Esophagus muscularis mucosa (tissue), 4 donors: ENCODE data around the gene HYAL4. TPM values are rescaled to one million over a fixed set of nuclear protein-coding genes. Genes with fewer than 3 reads are reported as not detected.

ENCODE experiments used
- DNase-seq: peaks from one replicate; pipeline ENCODE4 v3.0.0-alpha.2; 2017; ENCODE audit errors: extremely low spot score
- H3K27ac ChIP-seq, 4 donors: fragments of 200-600 bp; sonication (generic); replicated peaks in 1 of 4; 1 replicate in 3 of 4; 2 replicates in 1 of 4; pipeline ENCODE4 v1.5.1; 2016 to 2019; ENCODE audit warnings: mild to moderate bottlenecking in 1 of 4
- H3K27me3 ChIP-seq, 4 donors: fragments of 200-600 bp; sonication (generic); one replicate each; pipeline versions ENCODE4 v1.5.1 to v1.6.0; 2016 to 2019
- H3K36me3 ChIP-seq, 4 donors: fragments of 200-600 bp; sonication (generic); one replicate each; pipeline ENCODE4 v1.5.1; 2016 to 2019
- H3K4me1 ChIP-seq, 4 donors: fragments of 200-600 bp; sonication (generic); one replicate each; pipeline ENCODE4 v1.5.1; 2016 to 2019
- H3K4me3 ChIP-seq, 4 donors: fragments of 200-600 bp; sonication (generic); 1 replicate in 2 of 4; 2 replicates in 2 of 4; pipeline ENCODE4 v1.5.1; 2016 to 2019; ENCODE audit warnings: mild to moderate bottlenecking in 4 of 4, moderate library complexity in 1 of 4
- H3K9me3 ChIP-seq, 4 donors: fragments of 200-600 bp; sonication (generic); 1 replicate in 3 of 4; 2 replicates in 1 of 4; pipeline ENCODE4 v1.5.1; 2016 to 2019
- EP300 ChIP-seq: sonication (generic); formaldehyde crosslinking; IDR thresholded peaks from one replicate; pipeline ENCODE4 v1.6.1; 2017; ENCODE audit warnings: antibody characterized with exemption
- POLR2A ChIP-seq: fragments of 450-650 bp; IDR thresholded peaks from one replicate; pipeline ENCODE4 v1.6.1; 2017; ENCODE audit warnings: antibody characterized with exemption, moderate library complexity, mild to moderate bottlenecking, low read depth
- POLR2AphosphoS5 ChIP-seq, 2 donors: sonication (generic); formaldehyde crosslinking; IDR thresholded peaks; one replicate each; pipeline ENCODE4 v1.6.1; 2017; ENCODE audit warnings: antibody characterized with exemption in 2 of 2
- WGBS: methylation state at CpG from one replicate; pipeline ENCODE4 v1.1.5; 2018; 5-methylcytosine and 5-hydroxymethylcytosine counted together
- intact Hi-C: fragments of 100-400 bp; cut with DNase I; formaldehyde crosslinking; loops from one replicate; pipeline ENCODE4 v1.15.1; 2023
- total RNA-seq, 4 donors: library from RNA; depleted of rRNA; stranded (reverse); fragments of >200 nt; gene quantifications; one replicate each; pipeline versions ENCODE4 v1.1.0 to v1.2.1, GENCODE V29; 2016
- TF ChIP-seq, protein P1 (sequence below), 3 experiments: fragments of 200-600 bp in 2 of 3; fragments of 450-650 bp in 1 of 3; sonication (generic) in 2 of 3; IDR thresholded peaks; one replicate each; pipeline ENCODE4 v1.5.1; 2017 to 2019; ENCODE audit warnings: antibody characterized with exemption in 3 of 3, mild to moderate bottlenecking in 2 of 3, moderate library complexity in 1 of 3

HYAL4 gene
- total RNA-seq, 4 donors from 2014 or later = not detected

DNA sequence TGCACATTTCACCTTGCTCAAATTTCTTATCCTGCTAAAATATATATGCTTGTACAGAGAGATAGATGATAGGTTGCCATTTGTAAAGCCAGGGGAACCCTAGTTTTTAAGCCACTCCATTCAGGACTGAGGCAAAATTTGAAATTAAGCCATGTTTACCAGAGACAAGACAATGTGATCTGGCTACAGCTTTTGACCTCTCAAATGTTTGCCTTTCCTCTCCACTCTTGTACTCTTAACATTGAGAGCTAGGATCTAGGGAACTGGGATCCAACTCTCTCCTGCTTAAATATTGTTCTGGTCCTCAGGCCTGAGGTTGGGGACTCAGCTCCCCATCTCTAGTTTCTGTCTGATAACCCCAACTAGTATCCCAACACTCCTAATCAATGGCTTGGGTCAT is 15.9 kb downstream of the HYAL4 start:
- no peaks in the 10 kb centered on the region for H3K36me3 ChIP-seq
- TF ChIP-seq EP300 (no peak), POLR2AphosphoS5 (IDR thresholded peaks at IDR 0.05) (no peak), POLR2A (no peak)
- TF ChIP-seq, protein P1, sequence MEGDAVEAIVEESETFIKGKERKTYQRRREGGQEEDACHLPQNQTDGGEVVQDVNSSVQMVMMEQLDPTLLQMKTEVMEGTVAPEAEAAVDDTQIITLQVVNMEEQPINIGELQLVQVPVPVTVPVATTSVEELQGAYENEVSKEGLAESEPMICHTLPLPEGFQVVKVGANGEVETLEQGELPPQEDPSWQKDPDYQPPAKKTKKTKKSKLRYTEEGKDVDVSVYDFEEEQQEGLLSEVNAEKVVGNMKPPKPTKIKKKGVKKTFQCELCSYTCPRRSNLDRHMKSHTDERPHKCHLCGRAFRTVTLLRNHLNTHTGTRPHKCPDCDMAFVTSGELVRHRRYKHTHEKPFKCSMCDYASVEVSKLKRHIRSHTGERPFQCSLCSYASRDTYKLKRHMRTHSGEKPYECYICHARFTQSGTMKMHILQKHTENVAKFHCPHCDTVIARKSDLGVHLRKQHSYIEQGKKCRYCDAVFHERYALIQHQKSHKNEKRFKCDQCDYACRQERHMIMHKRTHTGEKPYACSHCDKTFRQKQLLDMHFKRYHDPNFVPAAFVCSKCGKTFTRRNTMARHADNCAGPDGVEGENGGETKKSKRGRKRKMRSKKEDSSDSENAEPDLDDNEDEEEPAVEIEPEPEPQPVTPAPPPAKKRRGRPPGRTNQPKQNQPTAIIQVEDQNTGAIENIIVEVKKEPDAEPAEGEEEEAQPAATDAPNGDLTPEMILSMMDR (IDR thresholded peaks at IDR 0.05) = no peak
- H3K9me3 ChIP-seq = no peaks in the 10 kb centered on the region
- H3K27me3 ChIP-seq = no peaks in the 10 kb centered on the region
- H3K27ac ChIP-seq = no peak overlapping the region
- H3K4me3 ChIP-seq = no peak overlapping the region
- intact Hi-C loops = loop anchor here (10.0 kb wide), 2 partner anchors 226 to 276 kb away; no protein-coding TSS in a partner anchor
- no peak for DNase-seq
- peaks cover 0 to 4% (median 0%) of the 10 kb centered on the region in 4 donors for H3K4me1 ChIP-seq

DNA sequence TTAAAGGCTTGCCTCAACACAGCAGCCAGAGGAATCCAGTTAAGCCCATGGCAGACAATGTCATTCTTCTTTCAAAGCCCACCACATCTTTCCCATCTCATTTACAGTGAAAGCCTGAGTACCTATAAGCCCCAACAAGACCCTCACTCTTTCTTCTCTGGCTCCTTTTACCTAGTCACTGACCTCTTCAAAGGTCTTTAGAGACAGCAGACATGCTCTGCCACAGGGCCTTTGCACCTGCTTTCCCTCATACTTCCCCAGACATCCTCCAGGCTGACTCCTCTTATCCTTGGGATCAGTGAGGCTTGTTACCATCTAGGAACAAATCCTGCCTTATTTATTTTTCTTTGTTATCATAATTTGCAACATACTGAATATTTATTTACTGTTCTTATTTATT is 17.8 kb downstream of the HYAL4 start:
- TF ChIP-seq POLR2A = no peak
- TF ChIP-seq, protein P1 (IDR thresholded peaks at IDR 0.05) = no peak
- TF ChIP-seq POLR2AphosphoS5 (IDR thresholded peaks at IDR 0.05) = no peak
- no peak for TF ChIP-seq EP300
- H3K9me3 ChIP-seq = no peaks in the 10 kb centered on the region
- peaks cover 0 to 4% (median 0%) of the 10 kb centered on the region in 4 donors for H3K4me1 ChIP-seq
- H3K4me3 ChIP-seq = no peak overlapping the region
- no peaks in the 10 kb centered on the region for H3K27me3 ChIP-seq
- DNase-seq = no peak
- H3K36me3 ChIP-seq = no peaks in the 10 kb centered on the region
- H3K27ac ChIP-seq = no peak overlapping the region
- intact Hi-C loops = loop anchor here (10.0 kb wide), 2 partner anchors 228 to 278 kb away; no protein-coding TSS in a partner anchor

DNA sequence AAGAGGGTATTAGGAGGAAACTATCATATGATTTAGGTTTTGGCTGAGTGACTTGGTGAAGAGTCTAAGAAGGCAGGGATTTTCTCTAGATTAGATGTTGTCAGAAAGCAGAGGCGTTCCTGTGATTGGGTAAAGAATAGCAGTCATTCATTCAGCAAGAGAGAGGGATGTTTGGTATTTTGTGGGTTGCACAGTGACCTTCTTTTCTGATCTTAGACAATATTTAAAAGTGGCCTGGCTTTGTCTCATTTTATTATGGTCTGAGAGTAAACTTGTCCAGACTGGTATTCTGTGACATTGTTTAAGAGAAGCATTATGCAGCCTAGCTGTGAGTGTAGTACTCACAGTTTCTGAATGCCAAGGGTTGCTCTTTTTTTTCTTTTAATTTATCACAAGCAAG is 18.5 kb downstream of the HYAL4 start:
- Histone ChIP-seq H3K36me3 (no peaks in the 10 kb centered on the region), H3K27ac (no peak overlapping the region), H3K9me3 (no peaks in the 10 kb centered on the region), H3K4me3 (no peak overlapping the region), H3K27me3 (no peaks in the 10 kb centered on the region), H3K4me1 (peaks cover 0 to 4% (median 0%) of the 10 kb centered on the region in 4 donors)
- DNase-seq = no peak
- TF ChIP-seq EP300 (no peak), POLR2AphosphoS5 (IDR thresholded peaks at IDR 0.05) (no peak), POLR2A (no peak)
- TF ChIP-seq, protein P1 (IDR thresholded peaks at IDR 0.05) = no peak
- intact Hi-C loops = loop anchor here (10.0 kb wide), 2 partner anchors 229 to 279 kb away; no protein-coding TSS in a partner anchor
- WGBS = 91% methylated on average over 1 of the region's 1 CpG

DNA sequence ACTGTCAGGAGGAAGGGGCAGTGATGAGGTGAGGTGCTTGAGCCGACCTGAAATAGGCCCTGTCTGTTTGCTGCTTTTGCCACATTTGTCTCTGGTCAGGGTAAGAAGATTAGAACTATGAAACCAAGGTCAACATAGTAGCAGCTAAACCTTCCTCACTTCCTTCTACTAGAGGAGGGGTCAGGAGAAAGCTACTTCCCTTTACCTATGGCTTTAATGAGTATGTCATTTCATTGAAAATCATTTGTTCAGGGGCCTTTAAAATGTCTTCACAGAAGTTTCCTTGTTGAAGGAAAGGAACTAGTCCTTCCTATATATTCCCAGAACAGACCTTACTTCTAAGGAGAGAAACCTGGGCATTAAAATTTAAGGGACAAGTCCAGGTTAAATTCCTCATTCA is 19.0 kb downstream of the HYAL4 start:
- H3K27ac ChIP-seq = no peak overlapping the region
- H3K4me3 ChIP-seq = no peak overlapping the region
- intact Hi-C loops = loop anchor here (2.0 to 10.0 kb wide), 3 partner anchors 65 to 279 kb away; no protein-coding TSS in a partner anchor
- no peaks in the 10 kb centered on the region for H3K36me3 ChIP-seq
- TF ChIP-seq, protein P1 (IDR thresholded peaks at IDR 0.05) = no peak
- no peak for TF ChIP-seq POLR2AphosphoS5 (IDR thresholded peaks at IDR 0.05)
- no peak for TF ChIP-seq EP300
- TF ChIP-seq POLR2A = no peak
- 50% methylated on average over 1 of the region's 1 CpG for WGBS
- no peak for DNase-seq
- H3K9me3 ChIP-seq = no peaks in the 10 kb centered on the region
- no peaks in the 10 kb centered on the region for H3K27me3 ChIP-seq
- no peaks in the 10 kb centered on the region for H3K4me1 ChIP-seq

DNA sequence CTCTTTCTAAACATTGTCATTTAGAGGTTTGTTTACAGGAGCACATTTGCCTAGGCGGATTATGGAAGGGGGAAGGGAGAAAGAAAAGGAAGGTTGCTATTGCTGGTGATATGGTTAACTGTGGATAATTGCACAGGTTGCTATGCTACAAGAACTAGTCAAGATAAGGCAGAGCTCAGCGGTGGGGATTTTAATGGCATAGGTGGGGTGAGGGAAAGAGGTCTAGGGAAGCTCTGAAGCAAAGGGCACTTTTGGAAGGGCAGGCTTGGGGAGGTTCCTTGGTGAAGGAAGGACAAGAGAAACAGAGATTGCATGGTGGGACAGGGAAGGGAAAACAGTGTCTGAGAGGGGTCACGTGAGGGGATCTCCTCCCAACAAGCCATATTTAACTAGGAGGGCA is 19.5 kb downstream of the HYAL4 start:
- intact Hi-C loops = loop anchor here (2.0 to 10.0 kb wide), 3 partner anchors 66 to 280 kb away; no protein-coding TSS in a partner anchor
- WGBS = 83% methylated on average over 3 of the region's 3 CpGs

More for the DNA sequence above, 19.5 kb downstream of the HYAL4 start:
- DNase-seq = no peak
- TF ChIP-seq EP300 = no peak
- no peak for TF ChIP-seq POLR2AphosphoS5 (IDR thresholded peaks at IDR 0.05)
- no peak for TF ChIP-seq POLR2A
- TF ChIP-seq, protein P1 (IDR thresholded peaks at IDR 0.05) = no peak
- Histone ChIP-seq H3K27ac (no peak overlapping the region), H3K9me3 (no peaks in the 10 kb centered on the region), H3K36me3 (no peaks in the 10 kb centered on the region), H3K27me3 (no peaks in the 10 kb centered on the region), H3K4me3 (no peak overlapping the region), H3K4me1 (no peaks in the 10 kb centered on the region)
